Renal cortical epithelial cell (primary cell): ENCODE measurements around the gene ZC3H12A. TPM values are rescaled to one million over a fixed set of nuclear protein-coding genes. Genes with fewer than 3 reads are reported as not detected.
A peak's percentile ranks its signal among the peaks of the same experiment; 100 is the strongest.

Source experiments
- DNase-seq: peaks from one replicate; pipeline ENCODE4 v3.0.0-alpha.2; 2011; ENCODE audit warnings: low read depth
- total RNA-seq: library from RNA; depleted of rRNA; stranded (reverse); fragments of >200 nt; gene quantifications from 2 replicates; pipeline ENCODE4 v1.2.3, GENCODE V29; 2014

Gene ZC3H12A
- 18.7 and 24.5 TPM in 2 replicates for total RNA-seq

DNA sequence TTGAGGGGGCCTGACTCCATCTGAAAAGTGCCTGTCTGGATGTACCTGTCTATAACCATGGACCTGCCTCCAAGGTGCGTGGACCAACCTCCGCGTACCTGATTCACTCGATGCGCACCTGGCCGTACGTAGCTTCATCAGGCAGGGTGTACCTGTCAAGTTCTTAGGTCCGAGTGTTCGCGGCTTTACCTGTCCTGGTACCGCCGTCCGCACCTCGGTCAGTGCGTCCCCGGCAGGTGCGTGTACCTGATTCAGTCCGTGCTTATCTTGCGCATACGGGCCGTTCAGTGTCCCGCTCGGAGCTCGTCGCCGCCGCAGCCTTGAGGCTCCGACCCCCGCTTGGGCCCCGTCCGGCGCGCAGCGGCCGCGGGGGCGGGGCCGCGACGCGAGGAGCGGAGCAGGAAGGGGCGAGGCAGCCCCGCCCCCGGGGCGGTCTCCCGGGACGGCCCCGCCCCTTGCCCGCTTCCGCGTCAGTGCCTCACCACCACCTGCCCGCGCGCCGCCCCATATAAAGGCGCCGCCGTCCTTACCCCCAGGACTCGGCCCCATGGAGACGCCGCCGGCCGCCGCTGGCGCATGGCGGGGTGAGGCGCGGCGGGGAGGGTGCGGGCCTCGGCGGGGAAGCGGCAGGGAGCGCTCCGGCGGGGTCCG, at the start of gene ZC3H12A:
Gene ZC3H12A, plus strand, starts transcription at position 535 of the 651 bp plus-strand sequence. CDS start 917 bp downstream, outside the sequence.
- peak; percentile 70 for DNase-seq

DNA sequence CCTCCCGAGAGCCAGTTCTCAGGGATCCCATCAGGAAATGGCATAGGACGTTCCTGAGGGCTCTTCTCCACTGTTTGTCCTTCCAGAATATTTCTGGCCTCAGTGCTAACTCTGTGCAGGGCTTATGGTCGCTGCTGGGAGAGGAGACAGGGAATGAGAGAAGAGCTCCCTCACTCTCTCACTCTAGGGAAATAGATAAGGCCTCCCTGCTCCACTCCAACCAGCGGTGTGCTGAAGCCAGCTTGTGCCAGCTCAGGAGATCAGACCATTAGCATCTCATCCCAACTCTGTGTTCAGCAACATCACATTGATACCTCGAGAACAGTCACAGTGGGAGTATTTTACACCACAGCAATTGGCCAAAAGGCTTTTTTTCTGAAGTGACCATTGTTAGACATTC, 49.2 kb upstream of the ZC3H12A start:
- DNase-seq: no peak

DNA sequence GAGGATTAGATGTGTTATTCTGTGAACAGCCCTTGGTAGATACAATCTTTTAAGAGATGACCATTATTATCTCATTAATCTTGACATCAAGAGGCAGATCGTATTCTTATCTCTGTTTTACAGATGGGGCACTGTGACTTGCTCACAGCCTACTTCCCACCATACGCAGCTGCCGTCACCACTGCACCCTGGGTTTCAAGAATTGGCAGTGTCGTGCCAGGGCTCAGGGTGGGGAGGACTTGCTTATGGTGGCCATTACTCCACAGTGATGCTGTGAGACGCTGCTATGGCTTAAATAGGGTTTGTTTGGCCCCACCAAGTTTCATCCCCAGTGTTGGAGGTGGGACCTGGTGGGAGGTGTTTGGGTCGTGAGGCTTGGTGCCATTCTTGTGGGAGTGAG, 45.4 kb upstream of the ZC3H12A start:
- no peak for DNase-seq

DNA sequence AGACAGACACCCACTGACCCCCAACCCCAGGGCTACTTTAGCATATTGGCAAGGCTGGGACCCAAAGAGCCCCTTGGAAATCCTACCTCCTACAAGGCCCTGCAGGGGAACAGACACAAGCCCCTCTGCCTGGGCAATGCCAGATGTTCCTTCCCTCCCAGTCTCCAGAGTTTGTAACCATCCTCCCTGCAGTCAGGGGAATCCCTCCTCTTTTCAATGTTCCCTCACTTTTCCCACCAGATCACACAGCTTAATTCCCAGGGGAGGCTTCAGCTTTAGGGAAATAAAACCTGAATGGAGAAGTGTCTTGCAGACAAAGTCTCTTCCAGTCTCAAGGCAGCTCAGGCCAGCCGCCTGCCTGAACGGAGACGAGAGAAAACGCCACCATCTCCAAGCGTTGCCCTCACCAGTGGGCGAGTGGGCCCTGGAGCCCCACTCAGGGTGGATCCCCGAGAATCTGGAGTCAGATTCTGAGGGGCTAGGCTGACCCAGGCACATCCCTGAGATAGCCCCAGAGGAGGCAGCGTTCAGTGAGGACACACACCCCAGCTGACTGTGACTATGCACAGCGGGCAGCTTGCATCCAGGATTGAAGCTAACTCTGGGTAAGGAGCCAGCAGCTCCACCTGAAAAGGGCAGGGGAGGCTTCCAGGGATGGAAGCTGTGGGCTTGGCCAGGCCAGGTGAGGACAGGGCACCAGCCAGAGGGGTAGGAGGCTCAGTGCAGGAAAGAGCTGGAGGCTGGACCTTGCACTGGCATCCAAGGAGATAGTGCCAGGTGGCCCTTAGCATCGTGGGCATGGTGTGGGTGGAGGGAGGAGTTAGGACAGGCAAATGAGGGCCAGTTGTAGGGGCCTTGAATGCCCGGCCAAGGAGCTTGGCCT, 44.0 kb upstream of the ZC3H12A start:
- DNase-seq: no peak

DNA sequence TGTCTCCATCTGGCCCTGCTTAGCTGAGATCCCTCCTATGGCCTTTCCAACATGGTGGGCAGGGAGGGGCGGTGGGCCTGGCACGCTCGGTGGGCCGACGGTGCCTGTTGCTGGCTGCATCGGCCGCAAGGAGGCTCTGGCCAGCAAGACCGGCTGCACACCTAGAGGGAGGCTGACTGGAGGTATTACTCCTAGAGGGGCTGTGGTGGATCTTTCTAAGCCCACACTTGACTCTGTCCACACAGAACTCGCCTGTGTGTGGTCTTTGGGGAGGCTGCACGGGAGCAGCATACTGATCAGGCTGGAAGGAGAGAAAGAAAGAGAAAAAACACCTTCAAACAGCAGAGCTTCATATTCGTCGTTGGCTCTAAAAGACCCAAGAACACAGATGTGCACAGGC, 41.7 kb upstream of the ZC3H12A start:
- DNase-seq: no peak

DNA sequence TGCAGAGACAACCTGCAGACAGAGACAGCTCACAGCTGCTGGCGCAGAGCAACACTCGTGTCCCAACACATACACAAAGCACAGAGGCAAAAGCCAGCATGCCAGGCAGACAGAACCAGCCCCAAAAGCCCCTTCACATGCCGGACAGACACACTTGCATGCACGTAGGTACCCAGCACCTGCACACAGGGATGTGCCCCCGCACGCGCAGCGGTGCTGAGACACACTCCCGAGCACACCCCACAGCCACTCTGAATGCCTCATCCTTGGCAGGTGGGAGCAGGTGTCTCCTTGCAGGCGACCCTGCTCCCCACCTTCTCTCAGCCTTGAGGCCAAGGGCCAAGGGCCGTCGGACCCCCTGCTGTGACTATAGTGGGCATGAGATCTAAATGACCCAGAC, 41.2 kb upstream of the ZC3H12A start:
- no peak for DNase-seq

DNA sequence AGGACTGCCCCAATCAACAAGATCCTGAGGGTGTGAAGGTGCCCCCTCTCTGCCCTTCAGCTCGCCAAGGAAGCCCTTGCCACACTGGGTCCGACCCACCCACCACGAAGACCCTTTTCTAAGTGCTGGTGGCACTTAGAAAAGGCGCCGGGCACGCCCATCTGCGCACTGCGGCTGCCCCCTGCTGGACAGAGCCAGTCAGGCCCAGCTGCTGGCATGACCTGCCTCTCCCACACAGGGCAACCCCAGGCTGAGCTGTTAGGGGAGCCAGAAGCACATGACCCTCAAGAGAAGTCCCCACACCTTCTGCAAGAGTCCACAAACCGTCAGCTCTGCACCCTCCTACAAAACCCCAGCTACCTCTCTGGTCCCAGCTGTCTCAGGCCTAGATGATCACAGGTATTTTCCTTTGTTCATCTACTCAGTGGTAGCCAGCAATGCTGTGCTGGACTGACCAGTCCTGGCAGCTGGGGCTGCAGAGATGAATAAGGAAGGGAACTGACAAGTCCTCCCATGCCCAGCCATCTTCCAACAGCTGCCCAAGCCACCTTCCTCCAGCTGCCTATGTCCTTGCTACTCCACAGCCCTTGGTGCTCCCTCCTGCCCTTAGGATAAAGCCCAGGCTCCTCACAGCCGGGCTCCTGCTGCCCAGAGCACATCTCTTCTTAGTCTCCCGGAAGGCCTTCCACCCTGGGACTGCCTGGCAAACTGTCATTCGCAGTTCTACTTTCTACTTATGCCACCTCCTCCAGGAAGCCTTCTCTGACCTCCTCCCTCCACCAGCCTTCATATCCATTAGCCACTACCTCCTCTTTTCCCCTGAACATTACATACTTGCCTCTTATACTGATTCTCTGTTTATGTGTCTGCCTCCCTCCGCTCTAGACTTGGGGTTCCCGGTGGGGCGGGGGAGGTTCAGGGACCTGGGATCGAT, 39.8 kb upstream of the ZC3H12A start:
- DNase-seq: no peak

DNA sequence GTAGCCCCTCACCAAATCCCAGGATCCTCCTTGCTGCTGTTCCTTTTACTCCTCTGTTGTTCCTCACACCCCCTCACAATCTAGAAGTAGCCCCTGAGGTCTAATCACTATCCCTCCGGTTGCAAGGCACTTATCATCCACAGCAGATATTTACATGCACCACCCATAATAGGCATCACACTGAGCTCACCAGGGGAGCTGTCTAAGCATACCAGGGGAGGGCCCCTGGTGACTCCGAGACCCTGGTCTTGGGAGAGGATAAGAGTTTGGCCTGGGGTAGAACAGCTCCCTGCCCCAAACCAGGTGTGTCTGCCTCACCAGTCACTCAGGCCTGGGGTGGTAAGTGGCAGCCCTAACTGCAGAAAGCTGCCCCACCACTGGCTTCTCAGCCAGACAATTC, 37.3 kb upstream of the ZC3H12A start:
- no peak for DNase-seq

DNA sequence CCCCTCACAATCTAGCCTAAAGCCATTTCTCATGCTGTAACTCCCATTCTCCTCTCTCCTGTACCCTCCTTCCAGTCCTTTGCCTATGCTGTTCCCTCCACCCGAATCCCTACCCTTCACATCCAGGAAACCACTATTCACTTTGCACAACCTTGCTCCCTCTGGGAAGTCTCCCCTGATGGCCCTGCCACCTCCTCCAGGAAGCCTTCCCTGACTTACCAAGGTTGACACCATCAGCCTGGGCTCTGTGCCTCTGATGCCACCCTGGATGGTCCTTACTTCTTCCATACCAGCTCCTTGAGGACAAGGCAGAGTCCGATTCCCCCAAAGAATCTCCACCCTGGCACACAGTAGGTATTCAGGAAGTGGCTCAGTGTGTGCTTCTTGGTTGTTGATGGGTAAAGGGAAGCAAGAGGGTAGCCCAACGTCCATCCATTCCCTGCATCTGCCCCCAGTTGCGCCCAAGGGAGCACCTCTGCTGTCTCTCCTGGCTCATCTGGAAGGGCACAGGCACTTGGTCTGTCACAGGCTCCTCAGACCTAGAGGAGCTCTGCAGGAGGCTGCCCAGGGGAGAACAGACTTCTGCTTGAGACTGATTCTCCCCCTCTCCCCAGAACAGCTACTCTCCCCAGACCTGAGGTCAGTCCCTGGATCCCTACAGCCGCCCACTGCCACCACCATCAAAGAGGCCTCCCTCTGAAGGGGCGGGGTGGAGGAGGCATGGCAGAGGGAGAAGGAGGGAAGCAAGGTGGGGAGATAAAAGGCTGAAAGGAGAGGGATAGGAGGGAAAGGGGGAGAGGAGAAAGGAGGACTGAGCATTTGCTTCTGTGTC, 36.1 kb upstream of the ZC3H12A start:
- DNase-seq: no peak

DNA sequence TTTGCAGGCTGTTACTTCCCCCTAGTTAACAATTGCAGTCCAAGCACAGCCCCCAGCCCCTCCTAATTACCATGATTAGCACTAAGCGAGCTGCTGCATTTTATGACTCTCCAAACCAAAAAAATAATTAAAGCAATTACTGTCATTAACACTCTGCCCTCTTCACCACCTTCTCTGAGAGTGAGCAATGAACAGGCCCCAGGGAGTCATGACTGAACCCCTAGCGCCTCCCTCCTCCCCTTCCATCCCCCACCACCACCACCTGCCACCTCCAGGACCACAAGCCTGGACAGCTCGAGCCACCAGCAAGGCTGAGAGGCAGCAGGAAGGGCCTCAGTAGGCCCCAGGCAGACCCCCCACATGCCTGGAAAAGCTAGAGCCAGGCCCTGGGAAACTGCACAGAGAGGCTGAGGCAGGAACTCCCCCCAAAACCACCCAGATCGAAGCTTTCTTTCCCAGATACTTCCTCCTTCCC, 35.5 kb upstream of the ZC3H12A start:
- DNase-seq: no peak

DNA sequence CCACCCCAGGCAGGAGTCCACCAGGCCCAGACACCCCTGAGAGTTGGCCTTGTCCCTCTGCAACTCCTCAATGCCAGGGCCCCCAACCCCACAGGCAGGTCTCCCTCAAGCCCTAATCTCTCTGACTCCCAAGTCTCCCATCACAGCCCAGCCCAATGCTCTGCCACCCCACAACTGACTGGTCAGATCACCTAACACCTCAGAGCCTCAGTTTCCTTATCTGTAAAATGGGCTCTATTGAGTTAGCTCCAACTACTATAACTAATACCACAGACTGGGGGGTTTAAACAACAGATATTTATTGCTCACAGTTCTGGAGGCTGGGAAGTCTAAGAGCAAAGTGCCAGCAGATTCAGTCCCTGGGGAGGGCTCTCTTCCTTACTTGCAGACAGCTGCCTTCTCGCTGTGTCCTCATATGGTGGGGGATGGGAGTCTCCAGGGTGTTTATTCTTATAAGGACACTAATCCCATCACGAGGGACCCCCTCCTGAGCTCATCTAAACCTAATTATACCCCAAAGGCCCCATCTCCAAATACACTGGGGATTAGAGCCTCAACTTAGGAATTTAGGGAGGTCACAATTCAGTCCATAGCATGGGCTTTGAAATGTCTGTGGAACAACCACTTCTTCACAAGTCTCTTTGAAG, 34.9 kb upstream of the ZC3H12A start:
- no peak for DNase-seq

DNA sequence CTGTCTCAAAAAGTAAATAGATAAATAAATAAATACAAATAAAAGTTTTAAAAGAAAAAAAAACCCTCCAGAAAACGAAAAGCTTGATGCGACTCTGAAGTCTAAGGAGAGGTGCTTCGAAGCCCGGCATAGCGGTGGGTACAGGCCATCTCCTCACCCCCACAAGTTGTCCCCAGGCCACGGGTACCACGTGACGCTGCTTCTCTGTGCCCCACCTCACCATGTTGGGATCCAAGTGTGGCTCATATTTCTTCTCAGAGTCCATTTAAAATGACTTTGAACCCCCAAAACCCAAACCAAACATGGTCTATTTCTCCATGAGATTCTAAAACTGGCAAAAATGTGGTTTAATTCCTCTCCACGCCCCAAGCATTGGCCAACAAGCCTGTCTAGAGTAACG, 32.9 kb upstream of the ZC3H12A start:
- no peak for DNase-seq

DNA sequence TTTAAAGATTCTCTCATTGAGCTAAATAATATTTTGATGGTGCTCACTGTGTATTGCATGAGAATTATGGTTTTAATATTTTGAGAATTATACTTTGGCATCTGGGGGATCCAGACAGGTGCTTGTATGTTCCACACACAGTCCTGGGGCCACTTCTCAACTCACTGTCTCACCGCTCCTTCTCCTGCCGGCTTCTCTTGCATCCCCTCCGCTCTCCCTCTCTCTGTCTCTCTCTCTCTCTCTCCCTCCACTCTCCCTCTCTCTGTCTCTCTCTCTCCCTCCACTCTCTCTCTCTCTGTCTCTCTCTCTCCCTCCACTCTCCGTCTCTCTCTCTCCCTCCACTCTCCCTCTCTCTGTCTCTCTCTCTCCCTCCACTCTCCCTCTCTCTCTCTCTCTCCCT, 32.2 kb upstream of the ZC3H12A start:
- no peak for DNase-seq

DNA sequence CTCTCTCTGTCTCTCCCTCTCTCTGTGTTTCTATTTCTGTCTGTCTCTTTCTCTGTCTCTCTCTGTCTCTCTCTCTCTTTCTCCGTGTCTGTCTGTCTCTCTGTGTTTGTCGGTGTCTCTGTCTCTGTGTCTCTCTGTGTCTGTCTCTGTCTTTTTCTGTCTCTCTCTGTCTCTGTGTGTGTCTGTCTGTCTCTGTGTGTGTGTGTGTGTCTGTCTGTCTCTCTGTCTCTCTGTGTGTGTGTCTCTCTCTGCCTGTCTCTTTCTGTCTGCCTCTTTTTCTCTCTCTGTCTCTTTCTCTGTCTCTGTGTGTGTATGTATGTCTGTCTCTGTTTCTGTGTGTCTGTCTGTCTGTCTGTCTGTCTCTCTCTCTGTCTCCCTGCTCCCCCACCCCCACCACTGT, 31.7 kb upstream of the ZC3H12A start:
- no peak for DNase-seq

DNA sequence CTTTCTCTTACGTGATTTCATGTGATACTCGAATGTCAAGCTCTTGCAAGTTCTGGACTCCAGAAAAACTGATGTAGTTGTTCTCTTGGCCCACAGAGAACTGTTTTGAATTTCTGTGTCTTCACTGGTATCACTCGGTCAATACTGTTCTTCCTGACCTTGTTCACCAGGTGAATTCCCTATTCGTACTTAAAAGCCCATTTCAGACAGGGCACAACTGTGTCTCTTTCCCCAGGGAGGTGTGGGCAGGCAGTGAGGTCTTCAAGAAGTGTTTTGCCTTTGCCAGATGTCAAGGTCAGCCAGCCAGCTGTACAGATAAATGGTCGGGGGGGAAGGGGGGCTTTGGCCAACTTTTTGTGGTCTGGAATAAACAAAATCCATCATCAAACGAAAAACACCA, 27.5 kb upstream of the ZC3H12A start:
- DNase-seq: no peak

DNA sequence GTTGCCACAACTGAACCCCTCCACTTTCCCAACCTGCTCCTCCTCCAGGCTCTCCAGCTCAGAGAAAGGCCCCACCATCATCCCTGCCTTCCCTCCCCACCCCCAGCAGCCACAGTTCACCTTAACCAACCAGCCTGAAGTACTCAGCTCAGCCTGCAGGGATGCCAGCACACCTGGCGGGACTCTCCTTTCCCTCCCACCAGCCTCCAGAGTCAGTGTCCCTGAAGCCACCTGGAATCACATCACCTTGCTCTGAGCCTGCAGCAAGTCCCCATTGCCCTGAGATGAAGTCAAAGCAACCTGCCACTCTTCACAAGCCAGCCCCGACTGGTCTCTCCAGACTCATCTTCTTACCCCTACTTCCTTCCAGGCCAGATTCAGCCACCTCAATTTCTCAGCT, 26.2 kb upstream of the ZC3H12A start:
- no peak for DNase-seq

DNA sequence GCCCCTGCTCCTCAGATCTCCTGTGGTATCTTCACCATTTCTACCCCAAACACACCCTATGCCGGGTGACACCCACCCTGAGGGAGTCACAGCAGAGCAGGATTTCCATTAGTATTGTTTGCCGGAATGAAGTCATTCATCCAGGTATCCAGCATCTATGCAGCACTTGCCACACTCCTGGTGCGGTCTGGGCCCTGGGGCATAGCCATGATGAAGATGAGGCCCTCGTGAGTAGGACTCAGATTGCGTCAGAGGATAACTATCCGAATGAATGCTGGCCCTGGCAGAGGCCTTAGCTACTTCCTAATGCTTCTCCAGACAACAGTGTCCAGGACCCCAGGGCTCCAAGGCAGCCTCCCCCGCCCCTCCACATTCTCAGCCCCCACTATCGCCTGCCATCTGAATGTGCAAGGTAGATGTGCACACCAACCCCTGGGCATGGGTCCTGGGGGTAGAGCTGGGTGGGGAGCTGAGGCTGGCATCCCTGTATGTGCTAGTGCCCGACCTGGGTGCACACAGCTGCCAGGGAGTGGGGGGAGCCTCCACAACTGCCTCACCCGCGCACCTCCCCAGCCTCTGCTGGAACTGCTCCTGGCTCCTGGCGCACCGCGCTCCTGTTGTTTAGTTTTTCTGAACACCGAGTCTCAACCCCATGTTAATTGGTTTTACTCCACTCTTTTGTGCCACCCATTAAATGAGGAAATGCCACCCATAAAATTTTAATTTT, 25.5 kb upstream of the ZC3H12A start:
- DNase-seq: no peak

DNA sequence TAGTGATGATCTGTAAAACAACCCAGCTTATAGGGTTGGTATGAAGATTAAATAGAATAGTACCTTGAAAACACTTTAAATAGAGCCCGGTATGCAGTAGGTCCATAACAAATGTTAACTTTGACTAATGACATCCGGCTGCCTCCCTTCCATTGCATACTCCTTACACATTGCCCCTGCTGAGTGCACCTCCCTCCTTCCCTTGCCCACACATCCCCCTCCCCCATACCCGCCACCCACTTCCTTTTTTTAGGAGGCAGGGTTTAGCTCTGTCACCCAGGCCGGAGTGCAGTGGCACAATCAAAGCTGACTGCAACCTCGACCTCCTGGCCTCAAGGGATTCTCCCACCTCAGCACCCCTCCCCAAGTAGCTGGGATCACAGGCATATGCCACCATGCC, 24.4 kb upstream of the ZC3H12A start:
- DNase-seq: no peak

DNA sequence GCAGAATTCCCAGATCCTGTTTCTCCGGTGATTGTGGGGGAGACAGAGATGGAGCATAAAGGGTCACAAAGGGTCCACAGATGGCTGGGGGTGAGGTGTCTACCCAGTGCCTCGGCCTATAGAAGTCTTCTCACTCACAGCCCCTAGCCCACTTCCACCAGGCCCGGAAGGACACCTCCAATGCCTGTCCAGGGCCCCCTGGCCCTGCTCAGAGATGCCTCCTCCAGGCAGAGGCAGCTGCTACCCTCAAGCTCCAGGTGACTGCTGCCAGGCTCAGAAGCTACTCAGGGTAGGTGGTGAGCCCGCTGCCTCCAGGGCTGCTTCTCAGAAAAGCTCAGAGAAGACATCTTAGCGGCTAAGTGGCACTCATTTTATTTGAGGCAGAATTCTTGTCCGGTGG, 22.0 kb upstream of the ZC3H12A start:
- no peak for DNase-seq

DNA sequence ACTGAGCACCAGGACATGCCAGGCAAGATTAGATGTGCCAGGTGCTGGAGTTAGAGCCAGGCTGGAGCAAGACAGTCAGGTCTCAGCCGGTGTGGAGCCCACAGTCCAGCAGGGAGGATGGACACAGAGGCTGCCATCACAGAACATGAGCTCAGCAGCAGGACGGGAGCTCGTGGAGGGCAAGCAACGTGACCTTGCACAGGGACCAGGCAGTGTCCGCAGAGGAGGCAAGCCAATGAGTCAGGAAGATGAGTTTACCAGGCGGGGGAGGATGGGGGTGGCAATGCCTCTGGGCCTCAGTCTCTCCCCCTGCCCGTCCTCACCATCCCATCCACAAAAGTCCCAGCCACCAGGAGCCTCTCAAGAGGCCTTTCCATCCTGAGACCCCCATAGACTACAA, 20.7 kb upstream of the ZC3H12A start:
- DNase-seq: no peak
